GM23338 (cell line): ENCODE measurements around the gene DOCK1. TPM values are rescaled to one million over a fixed set of nuclear protein-coding genes. Genes with fewer than 3 reads are reported as not detected.

Experiments used
- ATAC-seq: fragments of 200-7000 bp; cut with Tn5 transposase; 3 replicates; pipeline ENCODE4 v1.9.1; 2020
- DNase-seq: peaks from one replicate; pipeline ENCODE4 v3.0.0-alpha.2; 2015; ENCODE audit warnings: low spot score
- H2AFZ ChIP-seq: fragments of 200-600 bp; sonication (generic); 2 replicates; pipeline ENCODE4 v1.8.0; 2016; ENCODE audit warnings: antibody characterized with exemption, mild to moderate bottlenecking, moderate library complexity
- H3F3A ChIP-seq: fragments of 200-600 bp; sonication (generic); replicated peaks from 2 replicates; pipeline ENCODE4 v1.8.0; 2017; ENCODE audit warnings: antibody characterized with exemption, mixed run types, low read depth
- H3K27ac ChIP-seq: fragments of 200-600 bp; sonication (generic); 2 replicates; pipeline ENCODE4 v1.6.1; 2016; ENCODE audit warnings: low read depth
- H3K27me3 ChIP-seq: fragments of 200-600 bp; sonication (generic); 2 replicates; pipeline ENCODE4 v1.8.0; 2016; ENCODE audit warnings: mild to moderate bottlenecking, mixed run types, moderate library complexity; ENCODE audit not compliant: insufficient read depth
- H3K36me3 ChIP-seq: fragments of 200-600 bp; sonication (generic); 2 replicates; pipeline ENCODE4 v1.8.0; 2016; ENCODE audit warnings: mild to moderate bottlenecking; ENCODE audit not compliant: insufficient read depth
- H3K4me1 ChIP-seq: fragments of 200-600 bp; sonication (generic); 2 replicates; pipeline ENCODE4 v1.8.0; 2016; ENCODE audit warnings: mild to moderate bottlenecking, moderate library complexity; ENCODE audit not compliant: insufficient read depth
- H3K4me2 ChIP-seq: fragments of 200-600 bp; sonication (generic); 2 replicates; pipeline ENCODE4 v1.7.1; 2017; ENCODE audit warnings: mixed run types
- H3K4me3 ChIP-seq: fragments of 200-600 bp; sonication (generic); 2 replicates; pipeline ENCODE4 v1.6.1; 2016; ENCODE audit warnings: mixed run types
- H3K79me2 ChIP-seq: fragments of 200-600 bp; sonication (generic); replicated peaks from 2 replicates; pipeline ENCODE4 v1.8.0; 2017; ENCODE audit warnings: mild to moderate bottlenecking; ENCODE audit not compliant: insufficient read depth
- H3K9me2 ChIP-seq: fragments of 200-600 bp; sonication (generic); 2 replicates; pipeline ENCODE4 v1.8.0; 2017; ENCODE audit not compliant: insufficient read depth
- H4K20me1 ChIP-seq: fragments of 200-600 bp; sonication (generic); replicated peaks from 2 replicates; pipeline ENCODE4 v1.8.0; 2017; ENCODE audit warnings: mild to moderate bottlenecking; ENCODE audit not compliant: insufficient read depth
- H3K27ac Mint-ChIP-seq: 2 replicates; pipeline ENCODE4 v1.8.0; 2020; ENCODE audit warnings: inconsistent platforms, mild to moderate bottlenecking, moderate library complexity, mixed read lengths
- H3K27me3 Mint-ChIP-seq: 3 replicates; pipeline ENCODE4 v1.8.0; 2022; ENCODE audit warnings: low read depth, mild to moderate bottlenecking, moderate library complexity, mixed read lengths, inconsistent platforms; ENCODE audit not compliant: insufficient read depth, poor library complexity
- H3K36me3 Mint-ChIP-seq: 3 replicates; pipeline ENCODE4 v1.8.0; 2021; ENCODE audit warnings: low read depth, mild to moderate bottlenecking, inconsistent platforms, moderate library complexity, mixed read lengths
- H3K4me1 Mint-ChIP-seq: 3 replicates; pipeline ENCODE4 v1.8.0; 2020; ENCODE audit warnings: mild to moderate bottlenecking, inconsistent platforms, mixed read lengths
- H3K4me3 Mint-ChIP-seq: 3 replicates; pipeline ENCODE4 v1.8.0; 2021; ENCODE audit warnings: moderate library complexity, mild to moderate bottlenecking, inconsistent platforms, mixed read lengths
- H3K9me3 Mint-ChIP-seq: 3 replicates; pipeline ENCODE4 v1.8.0; 2020; ENCODE audit warnings: moderate library complexity, mild to moderate bottlenecking, inconsistent platforms, mixed read lengths
- CREB1 ChIP-seq: fragments of 250-450 bp; sonication (Bioruptor Pico); IDR thresholded peaks from 2 replicates; pipeline ENCODE4 v1.5.0; 2020; ENCODE audit warnings: low read depth, mild to moderate bottlenecking, moderate library complexity
- EZH2 ChIP-seq: fragments of 200-600 bp; sonication (generic); IDR thresholded peaks from one replicate; pipeline ENCODE4 v1.8.0; 2017; ENCODE audit warnings: antibody characterized with exemption, mild to moderate bottlenecking, low read depth; ENCODE audit not compliant: unreplicated experiment
- EZH2phosphoT487 ChIP-seq: fragments of 200-600 bp; sonication (generic); IDR thresholded peaks from one replicate; pipeline ENCODE4 v1.8.1; 2018; ENCODE audit warnings: antibody characterized with exemption; ENCODE audit not compliant: unreplicated experiment
- JUNB ChIP-seq: IDR thresholded peaks from one replicate; pipeline ENCODE4 v1.6.1; 2016; ENCODE audit warnings: antibody characterized with exemption; ENCODE audit not compliant: unreplicated experiment
- NANOG ChIP-seq: IDR thresholded peaks from 2 replicates; pipeline ENCODE4 v1.6.1; 2016; ENCODE audit warnings: antibody characterized with exemption, borderline replicate concordance
- POLR2AphosphoS5 ChIP-seq: IDR thresholded peaks from 2 replicates; pipeline ENCODE4 v1.6.1; 2016; ENCODE audit warnings: antibody characterized with exemption, low read depth
- STAT1 ChIP-seq: IDR thresholded peaks from one replicate; pipeline ENCODE4 v1.6.1; 2016; ENCODE audit warnings: antibody characterized with exemption; ENCODE audit not compliant: unreplicated experiment
- ZNF114 ChIP-seq: fragments of 250-450 bp; sonication (Bioruptor Pico); IDR thresholded peaks from 2 replicates; pipeline ENCODE4 v1.5.0; 2020; ENCODE audit warnings: mild to moderate bottlenecking, moderate library complexity
- ZNF331 ChIP-seq: fragments of 250-450 bp; sonication (Bioruptor Pico); IDR thresholded peaks from 2 replicates; pipeline ENCODE4 v1.5.0; 2020; ENCODE audit warnings: low read depth, mild to moderate bottlenecking, moderate library complexity
- polyA plus RNA-seq: library from polyadenylated mRNA; unstranded; fragments of >200 nt; fragmentation: Nextera tagmentation; extraction: Ambion mirVana; gene quantifications from 2 replicates; pipeline ENCODE4 v1.2.1, GENCODE V29; 2016
- total RNA-seq: library from RNA; depleted of rRNA; stranded (reverse); fragments of >200 nt; shearing (Covaris generic); gene quantifications from 2 replicates; pipeline ENCODE4 v1.2.3, GENCODE V29; 2014
- TF ChIP-seq, protein P1 (sequence below), 2 experiments: fragments of 200-600 bp in 1 of 2; sonication (generic) in 1 of 2; conservative IDR thresholded peaks; 2 replicates each; pipeline versions ENCODE4 v1.5.1 to v1.6.1; 2016 to 2017; ENCODE audit warnings: antibody characterized with exemption in 2 of 2, low read depth in 2 of 2, mild to moderate bottlenecking in 2 of 2, moderate library complexity in 1 of 2
- TF ChIP-seq, protein P2 (sequence below): fragments of 250-450 bp; sonication (Bioruptor Pico); IDR thresholded peaks from 2 replicates; pipeline ENCODE4 v1.5.0; 2020; ENCODE audit warnings: mild to moderate bottlenecking, moderate library complexity
- TF ChIP-seq, protein P3 (sequence below): IDR thresholded peaks from 2 replicates; pipeline ENCODE4 v1.6.1; 2016; ENCODE audit warnings: antibody characterized with exemption
- TF ChIP-seq, protein P4 (sequence below): IDR thresholded peaks from one replicate; pipeline ENCODE4 v1.6.1; 2018; ENCODE audit warnings: antibody characterized with exemption; ENCODE audit not compliant: unreplicated experiment

DOCK1 gene
- total and polyA plus RNA-seq, 2 experiments from 2014 or later, result 13.2 to 55.3 TPM

DNA sequence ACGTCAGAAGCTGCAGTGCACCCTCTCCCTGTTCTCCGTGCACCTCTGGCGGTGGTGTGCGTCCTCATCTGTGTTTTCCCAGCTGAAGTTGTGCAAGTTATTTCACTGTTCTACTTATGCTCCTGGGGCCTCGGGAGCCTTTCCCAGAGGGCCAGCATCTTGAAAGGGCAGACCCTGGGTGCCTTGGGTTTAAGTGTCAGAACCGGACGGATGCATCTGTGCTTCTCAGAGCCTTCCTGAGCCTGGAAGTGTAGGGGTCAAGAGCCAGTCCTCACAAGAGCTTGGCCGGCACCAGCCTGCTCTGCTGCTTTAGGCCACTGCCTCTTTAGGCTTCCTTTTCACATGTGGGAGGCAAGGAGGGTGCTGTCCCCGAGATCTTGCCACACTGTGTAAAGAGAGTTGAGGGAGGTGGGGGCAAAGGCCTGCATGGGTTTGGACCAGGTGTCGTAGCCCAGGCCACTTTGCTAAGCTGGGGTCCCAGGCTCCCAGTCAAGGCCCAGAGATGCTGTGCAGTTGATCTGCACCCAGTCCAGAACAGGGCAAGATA, 515.0 kb downstream of the DOCK1 start:
- H3K9me2 ChIP-seq, result no peaks in the 10 kb centered on the region
- H3K27me3 Mint-ChIP-seq, result peaks cover 5% of the 10 kb centered on the region
- peaks cover 16% of the 10 kb centered on the region for H3K4me1 Mint-ChIP-seq

More for the DNA sequence above, 515.0 kb downstream of the DOCK1 start:
- Histone ChIP-seq H3K36me3 (no peaks in the 10 kb centered on the region), H3K27me3 (no peaks in the 10 kb centered on the region), H3K4me2 (no peak overlapping the region), H3K79me2 (no peaks in the 10 kb centered on the region), H3K27ac (no peak overlapping the region), H2AFZ (no peak overlapping the region), H3K4me1 (no peaks in the 10 kb centered on the region), H3K4me3 (no peak overlapping the region), H3F3A (no peaks in the 10 kb centered on the region), H4K20me1 (no peaks in the 10 kb centered on the region)
- no peak for TF ChIP-seq ZNF331 (CRISPR knock-in tag)
- TF ChIP-seq, protein P1, sequence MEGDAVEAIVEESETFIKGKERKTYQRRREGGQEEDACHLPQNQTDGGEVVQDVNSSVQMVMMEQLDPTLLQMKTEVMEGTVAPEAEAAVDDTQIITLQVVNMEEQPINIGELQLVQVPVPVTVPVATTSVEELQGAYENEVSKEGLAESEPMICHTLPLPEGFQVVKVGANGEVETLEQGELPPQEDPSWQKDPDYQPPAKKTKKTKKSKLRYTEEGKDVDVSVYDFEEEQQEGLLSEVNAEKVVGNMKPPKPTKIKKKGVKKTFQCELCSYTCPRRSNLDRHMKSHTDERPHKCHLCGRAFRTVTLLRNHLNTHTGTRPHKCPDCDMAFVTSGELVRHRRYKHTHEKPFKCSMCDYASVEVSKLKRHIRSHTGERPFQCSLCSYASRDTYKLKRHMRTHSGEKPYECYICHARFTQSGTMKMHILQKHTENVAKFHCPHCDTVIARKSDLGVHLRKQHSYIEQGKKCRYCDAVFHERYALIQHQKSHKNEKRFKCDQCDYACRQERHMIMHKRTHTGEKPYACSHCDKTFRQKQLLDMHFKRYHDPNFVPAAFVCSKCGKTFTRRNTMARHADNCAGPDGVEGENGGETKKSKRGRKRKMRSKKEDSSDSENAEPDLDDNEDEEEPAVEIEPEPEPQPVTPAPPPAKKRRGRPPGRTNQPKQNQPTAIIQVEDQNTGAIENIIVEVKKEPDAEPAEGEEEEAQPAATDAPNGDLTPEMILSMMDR (conservative IDR thresholded peaks at IDR 0.05; ENCODE audit: low read depth in 2 of 2), result no peak
- TF ChIP-seq STAT1, result no peak
- TF ChIP-seq CREB1 (CRISPR knock-in tag), result no peak
- TF ChIP-seq, protein P2, sequence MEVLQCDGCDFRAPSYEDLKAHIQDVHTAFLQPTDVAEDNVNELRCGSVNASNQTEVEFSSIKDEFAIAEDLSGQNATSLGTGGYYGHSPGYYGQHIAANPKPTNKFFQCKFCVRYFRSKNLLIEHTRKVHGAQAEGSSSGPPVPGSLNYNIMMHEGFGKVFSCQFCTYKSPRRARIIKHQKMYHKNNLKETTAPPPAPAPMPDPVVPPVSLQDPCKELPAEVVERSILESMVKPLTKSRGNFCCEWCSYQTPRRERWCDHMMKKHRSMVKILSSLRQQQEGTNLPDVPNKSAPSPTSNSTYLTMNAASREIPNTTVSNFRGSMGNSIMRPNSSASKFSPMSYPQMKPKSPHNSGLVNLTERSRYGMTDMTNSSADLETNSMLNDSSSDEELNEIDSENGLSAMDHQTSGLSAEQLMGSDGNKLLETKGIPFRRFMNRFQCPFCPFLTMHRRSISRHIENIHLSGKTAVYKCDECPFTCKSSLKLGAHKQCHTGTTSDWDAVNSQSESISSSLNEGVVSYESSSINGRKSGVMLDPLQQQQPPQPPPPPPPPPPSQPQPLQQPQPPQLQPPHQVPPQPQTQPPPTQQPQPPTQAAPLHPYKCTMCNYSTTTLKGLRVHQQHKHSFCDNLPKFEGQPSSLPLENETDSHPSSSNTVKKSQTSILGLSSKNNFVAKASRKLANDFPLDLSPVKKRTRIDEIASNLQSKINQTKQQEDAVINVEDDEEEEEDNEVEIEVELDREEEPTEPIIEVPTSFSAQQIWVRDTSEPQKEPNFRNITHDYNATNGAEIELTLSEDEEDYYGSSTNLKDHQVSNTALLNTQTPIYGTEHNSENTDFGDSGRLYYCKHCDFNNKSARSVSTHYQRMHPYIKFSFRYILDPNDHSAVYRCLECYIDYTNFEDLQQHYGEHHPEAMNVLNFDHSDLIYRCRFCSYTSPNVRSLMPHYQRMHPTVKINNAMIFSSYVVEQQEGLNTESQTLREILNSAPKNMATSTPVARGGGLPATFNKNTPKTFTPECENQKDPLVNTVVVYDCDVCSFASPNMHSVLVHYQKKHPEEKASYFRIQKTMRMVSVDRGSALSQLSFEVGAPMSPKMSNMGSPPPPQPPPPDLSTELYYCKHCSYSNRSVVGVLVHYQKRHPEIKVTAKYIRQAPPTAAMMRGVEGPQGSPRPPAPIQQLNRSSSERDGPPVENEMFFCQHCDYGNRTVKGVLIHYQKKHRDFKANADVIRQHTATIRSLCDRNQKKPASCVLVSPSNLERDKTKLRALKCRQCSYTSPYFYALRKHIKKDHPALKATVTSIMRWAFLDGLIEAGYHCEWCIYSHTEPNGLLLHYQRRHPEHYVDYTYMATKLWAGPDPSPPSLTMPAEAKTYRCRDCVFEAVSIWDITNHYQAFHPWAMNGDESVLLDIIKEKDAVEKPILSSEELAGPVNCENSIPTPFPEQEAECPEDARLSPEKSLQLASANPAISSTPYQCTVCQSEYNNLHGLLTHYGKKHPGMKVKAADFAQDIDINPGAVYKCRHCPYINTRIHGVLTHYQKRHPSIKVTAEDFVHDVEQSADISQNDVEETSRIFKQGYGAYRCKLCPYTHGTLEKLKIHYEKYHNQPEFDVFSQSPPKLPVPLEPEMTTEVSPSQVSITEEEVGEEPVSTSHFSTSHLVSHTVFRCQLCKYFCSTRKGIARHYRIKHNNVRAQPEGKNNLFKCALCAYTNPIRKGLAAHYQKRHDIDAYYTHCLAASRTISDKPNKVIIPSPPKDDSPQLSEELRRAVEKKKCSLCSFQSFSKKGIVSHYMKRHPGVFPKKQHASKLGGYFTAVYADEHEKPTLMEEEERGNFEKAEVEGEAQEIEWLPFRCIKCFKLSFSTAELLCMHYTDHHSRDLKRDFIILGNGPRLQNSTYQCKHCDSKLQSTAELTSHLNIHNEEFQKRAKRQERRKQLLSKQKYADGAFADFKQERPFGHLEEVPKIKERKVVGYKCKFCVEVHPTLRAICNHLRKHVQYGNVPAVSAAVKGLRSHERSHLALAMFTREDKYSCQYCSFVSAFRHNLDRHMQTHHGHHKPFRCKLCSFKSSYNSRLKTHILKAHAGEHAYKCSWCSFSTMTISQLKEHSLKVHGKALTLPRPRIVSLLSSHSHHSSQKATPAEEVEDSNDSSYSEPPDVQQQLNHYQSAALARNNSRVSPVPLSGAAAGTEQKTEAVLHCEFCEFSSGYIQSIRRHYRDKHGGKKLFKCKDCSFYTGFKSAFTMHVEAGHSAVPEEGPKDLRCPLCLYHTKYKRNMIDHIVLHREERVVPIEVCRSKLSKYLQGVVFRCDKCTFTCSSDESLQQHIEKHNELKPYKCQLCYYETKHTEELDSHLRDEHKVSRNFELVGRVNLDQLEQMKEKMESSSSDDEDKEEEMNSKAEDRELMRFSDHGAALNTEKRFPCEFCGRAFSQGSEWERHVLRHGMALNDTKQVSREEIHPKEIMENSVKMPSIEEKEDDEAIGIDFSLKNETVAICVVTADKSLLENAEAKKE (CRISPR knock-in tag), result no peak
- TF ChIP-seq, protein P3, sequence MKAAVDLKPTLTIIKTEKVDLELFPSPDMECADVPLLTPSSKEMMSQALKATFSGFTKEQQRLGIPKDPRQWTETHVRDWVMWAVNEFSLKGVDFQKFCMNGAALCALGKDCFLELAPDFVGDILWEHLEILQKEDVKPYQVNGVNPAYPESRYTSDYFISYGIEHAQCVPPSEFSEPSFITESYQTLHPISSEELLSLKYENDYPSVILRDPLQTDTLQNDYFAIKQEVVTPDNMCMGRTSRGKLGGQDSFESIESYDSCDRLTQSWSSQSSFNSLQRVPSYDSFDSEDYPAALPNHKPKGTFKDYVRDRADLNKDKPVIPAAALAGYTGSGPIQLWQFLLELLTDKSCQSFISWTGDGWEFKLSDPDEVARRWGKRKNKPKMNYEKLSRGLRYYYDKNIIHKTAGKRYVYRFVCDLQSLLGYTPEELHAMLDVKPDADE, result no peak
- TF ChIP-seq EZH2phosphoT487, result no peak
- TF ChIP-seq JUNB, result no peak
- no peak for TF ChIP-seq EZH2
- no peak for TF ChIP-seq POLR2AphosphoS5
- TF ChIP-seq, protein P4, sequence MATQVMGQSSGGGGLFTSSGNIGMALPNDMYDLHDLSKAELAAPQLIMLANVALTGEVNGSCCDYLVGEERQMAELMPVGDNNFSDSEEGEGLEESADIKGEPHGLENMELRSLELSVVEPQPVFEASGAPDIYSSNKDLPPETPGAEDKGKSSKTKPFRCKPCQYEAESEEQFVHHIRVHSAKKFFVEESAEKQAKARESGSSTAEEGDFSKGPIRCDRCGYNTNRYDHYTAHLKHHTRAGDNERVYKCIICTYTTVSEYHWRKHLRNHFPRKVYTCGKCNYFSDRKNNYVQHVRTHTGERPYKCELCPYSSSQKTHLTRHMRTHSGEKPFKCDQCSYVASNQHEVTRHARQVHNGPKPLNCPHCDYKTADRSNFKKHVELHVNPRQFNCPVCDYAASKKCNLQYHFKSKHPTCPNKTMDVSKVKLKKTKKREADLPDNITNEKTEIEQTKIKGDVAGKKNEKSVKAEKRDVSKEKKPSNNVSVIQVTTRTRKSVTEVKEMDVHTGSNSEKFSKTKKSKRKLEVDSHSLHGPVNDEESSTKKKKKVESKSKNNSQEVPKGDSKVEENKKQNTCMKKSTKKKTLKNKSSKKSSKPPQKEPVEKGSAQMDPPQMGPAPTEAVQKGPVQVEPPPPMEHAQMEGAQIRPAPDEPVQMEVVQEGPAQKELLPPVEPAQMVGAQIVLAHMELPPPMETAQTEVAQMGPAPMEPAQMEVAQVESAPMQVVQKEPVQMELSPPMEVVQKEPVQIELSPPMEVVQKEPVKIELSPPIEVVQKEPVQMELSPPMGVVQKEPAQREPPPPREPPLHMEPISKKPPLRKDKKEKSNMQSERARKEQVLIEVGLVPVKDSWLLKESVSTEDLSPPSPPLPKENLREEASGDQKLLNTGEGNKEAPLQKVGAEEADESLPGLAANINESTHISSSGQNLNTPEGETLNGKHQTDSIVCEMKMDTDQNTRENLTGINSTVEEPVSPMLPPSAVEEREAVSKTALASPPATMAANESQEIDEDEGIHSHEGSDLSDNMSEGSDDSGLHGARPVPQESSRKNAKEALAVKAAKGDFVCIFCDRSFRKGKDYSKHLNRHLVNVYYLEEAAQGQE, result no peak
- no peak for TF ChIP-seq NANOG
- TF ChIP-seq ZNF114 (CRISPR knock-in tag), result no peak
- Mint-ChIP-seq H3K36me3 (peaks cover 15% of the 10 kb centered on the region), H3K27ac (no peak overlapping the region), H3K9me3 (no peaks in the 10 kb centered on the region), H3K4me3 (no peak overlapping the region)
- DNase-seq (no peak), ATAC-seq (no peak)
